Mesodermal cell (in vitro differentiated cells): ENCODE data around the gene AFAP1.

Source experiments
- H3K27ac ChIP-seq: 2 replicates; pipeline ENCODE4 v1.7.0; 2013; ENCODE audit warnings: mild to moderate bottlenecking, low read depth, low read length, moderate library complexity; ENCODE audit not compliant: severe bottlenecking
- H3K36me3 ChIP-seq: 2 replicates; pipeline ENCODE4 v1.7.1; 2013; ENCODE audit warnings: mild to moderate bottlenecking, low read length, moderate library complexity; ENCODE audit not compliant: control insufficient read depth, insufficient read depth
- H3K4me1 ChIP-seq: one replicate; pipeline ENCODE4 v1.7.1; 2013; ENCODE audit warnings: mild to moderate bottlenecking, low read length; ENCODE audit not compliant: insufficient read depth, control insufficient read depth, poor library complexity, severe bottlenecking
- H3K4me3 ChIP-seq: 2 replicates; pipeline ENCODE4 v1.7.0; 2013; ENCODE audit warnings: low read length, control low read depth, mild to moderate bottlenecking; ENCODE audit not compliant: insufficient read depth, poor library complexity, severe bottlenecking; ENCODE audit errors: extremely low read depth
- H3K9me3 ChIP-seq: 2 replicates; pipeline ENCODE4 v1.7.1; 2013; ENCODE audit warnings: mild to moderate bottlenecking, low read length, moderate library complexity; ENCODE audit not compliant: control insufficient read depth
- WGBS, 2 experiments: methylation state at CpG; one replicate each; pipeline ENCODE4 v1.1.5; 2013; ENCODE audit warnings: missing lambda C conversion rate in 2 of 2; ENCODE audit not compliant: insufficient coverage in 2 of 2; 5-methylcytosine and 5-hydroxymethylcytosine counted together

AFAP1 gene

DNA sequence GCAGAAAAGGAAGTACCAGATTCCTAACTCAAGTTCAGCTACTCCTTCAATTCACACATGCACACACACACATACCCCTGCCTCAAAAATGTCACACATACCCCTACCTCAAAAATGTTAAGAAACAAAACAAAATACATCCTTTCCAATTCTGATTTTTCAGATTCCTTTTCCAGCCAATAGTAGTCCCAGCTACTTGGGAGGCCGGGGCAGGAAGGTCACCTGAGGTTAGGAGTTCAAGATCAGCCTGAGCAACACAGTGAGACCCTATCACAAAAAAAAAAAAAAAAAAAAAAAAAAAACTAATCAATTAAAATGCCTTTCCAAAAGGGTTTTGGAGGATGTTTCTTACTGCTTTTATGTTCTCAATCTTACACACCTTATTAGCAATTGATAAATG is 138.0 kb downstream of the AFAP1 start:
- Histone ChIP-seq H3K4me1 (peaks cover 25% of the 10 kb centered on the region), H3K4me3 (no peak overlapping the region), H3K36me3 (peaks cover 59% of the 10 kb centered on the region), H3K9me3 (no peaks in the 10 kb centered on the region), H3K27ac (no peak overlapping the region)
- 67% methylated on average over 1 of the region's 1 CpG; no CpG with 5 or more reads in 1 of the 2 experiments for WGBS, 2 experiments

DNA sequence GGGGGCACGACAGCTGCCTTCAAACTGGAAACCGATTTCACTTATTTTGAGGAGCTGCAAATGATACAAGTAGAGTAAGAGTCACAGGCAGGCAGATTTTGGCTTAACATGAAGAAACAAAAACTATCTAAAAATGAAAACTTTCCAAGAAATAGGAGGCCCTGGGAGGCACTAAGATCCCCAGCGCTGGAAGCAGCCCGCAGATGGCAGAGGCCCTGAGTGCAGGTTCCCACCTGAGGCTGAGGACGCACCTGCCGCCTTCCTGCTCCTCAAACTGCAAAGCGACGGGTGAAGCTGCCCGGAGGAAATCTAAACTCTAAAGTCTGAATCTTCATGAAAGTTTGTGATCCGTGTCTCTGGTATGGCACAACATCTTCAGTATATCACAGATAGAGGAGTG is 138.7 kb downstream of the AFAP1 start:
- H3K4me3 ChIP-seq: no peak overlapping the region
- H3K36me3 ChIP-seq: peaks cover 61% of the 10 kb centered on the region
- peaks cover 19% of the 10 kb centered on the region for H3K4me1 ChIP-seq
- no peaks in the 10 kb centered on the region for H3K9me3 ChIP-seq
- WGBS, 2 experiments: 94 to 95% methylated on average over 8 of the region's 10 CpGs
- H3K27ac ChIP-seq: no peak overlapping the region

DNA sequence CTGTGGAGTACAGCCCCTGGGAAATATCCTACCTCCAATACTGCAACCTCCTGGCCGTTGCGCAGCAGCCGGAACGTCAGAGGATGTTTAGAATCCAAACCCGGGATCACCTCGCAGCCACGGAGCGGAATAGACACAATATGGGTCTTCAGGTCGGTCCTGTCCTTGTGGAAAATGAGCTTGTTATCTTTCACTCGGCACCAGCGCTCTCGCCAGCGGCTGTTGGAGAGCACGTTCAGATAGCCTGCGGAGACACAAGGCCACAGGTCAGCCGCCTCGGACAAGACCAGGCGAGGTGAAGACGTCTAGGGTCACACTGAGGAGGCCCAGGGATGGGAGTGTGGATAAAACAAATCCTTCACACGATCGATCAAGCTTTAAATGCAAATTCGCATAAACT is 139.3 kb downstream of the AFAP1 start:
- H3K4me3 ChIP-seq: no peak overlapping the region
- 94 to 97% methylated on average over 22 of the region's 22 CpGs for WGBS, 2 experiments
- H3K4me1 ChIP-seq: peaks cover 13% of the 10 kb centered on the region
- H3K27ac ChIP-seq: no peak overlapping the region
- H3K9me3 ChIP-seq: no peaks in the 10 kb centered on the region
- H3K36me3 ChIP-seq: peaks cover 64% of the 10 kb centered on the region

DNA sequence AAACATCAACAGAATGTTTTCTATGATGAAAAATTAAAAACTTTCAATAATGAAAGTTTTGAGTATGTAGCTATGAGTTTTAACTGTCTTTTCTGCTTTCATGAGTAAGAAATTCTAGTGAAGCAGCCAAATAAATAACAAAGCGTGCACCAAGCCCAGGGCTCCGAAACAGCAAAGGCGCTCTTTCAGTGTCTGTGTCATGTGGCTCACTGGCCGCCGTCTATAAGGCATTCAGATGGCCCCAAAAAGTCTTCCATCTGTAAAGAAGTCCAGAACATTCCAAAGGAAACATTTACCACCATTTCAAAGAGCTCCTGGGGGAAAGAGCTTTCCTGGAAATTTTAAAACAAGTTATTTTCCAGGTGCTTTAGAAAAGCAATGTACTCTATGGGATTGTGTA is 139.9 kb downstream of the AFAP1 start:
- peaks cover 6% of the 10 kb centered on the region for H3K4me1 ChIP-seq
- no peak overlapping the region for H3K4me3 ChIP-seq
- H3K36me3 ChIP-seq: peaks cover 63% of the 10 kb centered on the region
- H3K27ac ChIP-seq: no peak overlapping the region
- no peaks in the 10 kb centered on the region for H3K9me3 ChIP-seq
- WGBS, 2 experiments: 95 to 100% methylated on average over 3 to 5 of the region's 5 CpGs

DNA sequence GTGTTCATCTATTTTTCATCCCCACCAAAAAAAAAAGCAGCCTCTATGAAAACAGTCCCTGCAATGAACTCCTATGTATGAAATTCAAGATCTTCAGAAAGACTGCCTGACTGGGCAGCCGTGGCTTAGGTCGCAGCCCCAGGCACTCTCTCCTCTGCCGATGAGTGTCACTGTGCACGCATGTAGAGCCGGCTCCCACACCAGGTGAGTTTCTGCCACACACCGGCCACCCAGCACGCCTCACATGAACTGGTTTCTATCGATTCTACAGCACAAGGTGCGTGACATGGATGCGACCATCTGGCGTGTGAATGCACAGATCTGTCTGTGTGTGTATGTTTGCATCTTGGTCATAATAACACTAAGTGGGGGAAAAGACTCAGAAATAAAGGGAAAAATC is 140.4 kb downstream of the AFAP1 start:
- 97 to 99% methylated on average over 8 to 11 of the region's 11 CpGs for WGBS, 2 experiments
- Histone ChIP-seq H3K9me3 (no peaks in the 10 kb centered on the region), H3K4me1 (peaks cover 2% of the 10 kb centered on the region)

DNA sequence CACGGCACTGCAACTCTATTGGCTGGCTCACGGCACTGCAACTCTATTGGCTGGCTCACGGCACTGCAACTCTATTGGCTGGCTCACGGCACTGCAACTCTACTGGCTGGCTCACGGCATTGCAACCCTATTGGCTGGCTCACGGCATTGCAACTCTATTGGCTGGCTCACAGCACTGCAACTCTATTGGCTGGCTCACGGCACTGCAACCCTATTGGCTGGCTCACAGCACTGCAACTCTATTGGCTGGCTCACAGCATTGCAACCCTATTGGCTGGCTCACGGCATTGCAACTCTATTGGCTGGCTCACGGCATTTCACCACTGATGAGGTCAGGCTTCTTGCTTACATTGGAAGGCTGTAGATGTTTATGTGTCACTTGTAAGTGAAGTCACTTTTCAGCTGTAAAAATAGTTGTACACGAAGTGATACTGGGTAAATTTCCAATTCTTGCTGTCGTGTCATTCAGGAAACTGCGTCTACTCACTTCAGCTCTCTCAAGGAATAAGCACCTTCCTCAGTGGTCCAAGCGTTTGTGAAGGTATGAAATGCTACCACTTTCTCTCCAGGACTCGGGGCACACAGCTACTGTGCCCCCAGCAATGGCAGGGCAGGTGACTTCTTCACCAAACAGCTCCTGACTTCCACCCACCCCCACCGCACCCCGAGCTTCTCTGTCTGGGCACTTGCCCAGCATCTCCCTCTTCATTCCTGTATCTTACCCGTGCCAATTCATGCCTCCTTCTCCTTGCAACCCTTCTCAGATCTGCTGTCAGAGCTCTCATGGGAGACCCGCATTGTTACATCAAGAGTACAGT is 141.3 kb downstream of the AFAP1 start:
- no peaks in the 10 kb centered on the region for H3K4me1 ChIP-seq
- no peak overlapping the region for H3K4me3 ChIP-seq
- H3K36me3 ChIP-seq: peaks cover 64% of the 10 kb centered on the region
- 85 to 90% methylated on average over 16 to 17 of the region's 18 CpGs for WGBS, 2 experiments
- no peak overlapping the region for H3K27ac ChIP-seq
- no peaks in the 10 kb centered on the region for H3K9me3 ChIP-seq

More for the DNA sequence above, 140.4 kb downstream of the AFAP1 start:
- Histone ChIP-seq H3K4me3 (no peak overlapping the region), H3K36me3 (peaks cover 62% of the 10 kb centered on the region), H3K27ac (no peak overlapping the region)

DNA sequence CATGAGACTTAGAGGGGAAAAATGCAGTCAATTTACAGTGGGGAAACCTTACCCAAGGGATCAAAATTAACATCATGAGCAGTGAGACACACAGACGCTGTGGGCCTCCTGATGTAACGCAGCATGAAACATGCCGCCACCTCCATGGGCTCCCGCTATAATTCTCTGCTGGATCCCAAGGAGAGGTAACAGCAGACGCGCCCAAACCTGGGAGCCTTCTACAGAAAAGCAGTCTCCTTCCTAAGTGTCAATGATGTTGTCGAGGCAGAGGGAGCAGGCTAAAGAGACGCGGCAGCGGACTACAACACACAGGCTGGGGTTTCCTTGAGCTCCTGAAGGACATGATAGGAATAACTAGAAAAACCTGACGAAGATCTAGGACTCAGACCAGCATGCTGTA is 142.3 kb downstream of the AFAP1 start:
- Histone ChIP-seq H3K4me1 (no peaks in the 10 kb centered on the region), H3K27ac (no peak overlapping the region), H3K9me3 (no peaks in the 10 kb centered on the region), H3K4me3 (no peak overlapping the region), H3K36me3 (peaks cover 72% of the 10 kb centered on the region)
- WGBS, 2 experiments: 99 to 100% methylated on average over 10 to 11 of the region's 11 CpGs

DNA sequence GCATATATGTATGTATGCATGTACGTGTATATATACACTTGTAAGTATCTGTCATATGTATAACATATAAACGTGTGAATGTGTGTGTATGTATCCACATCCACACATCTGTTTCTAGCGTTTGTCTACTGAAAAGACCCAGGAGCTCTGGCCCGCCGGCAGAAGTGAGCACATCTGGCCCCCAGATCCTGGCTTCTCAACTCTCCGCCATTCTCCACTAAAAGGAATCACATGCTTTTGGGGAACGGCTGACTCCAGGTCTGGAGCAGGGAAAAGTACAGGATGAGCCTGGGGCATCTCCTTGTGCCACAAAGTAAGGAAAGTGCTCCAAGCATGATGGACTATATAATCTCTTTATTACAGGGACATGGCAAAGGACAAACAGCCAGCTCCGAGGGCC is 143.7 kb downstream of the AFAP1 start:
- no peaks in the 10 kb centered on the region for H3K9me3 ChIP-seq
- no peak overlapping the region for H3K4me3 ChIP-seq
- H3K27ac ChIP-seq: no peak overlapping the region
- H3K4me1 ChIP-seq: no peaks in the 10 kb centered on the region
- H3K36me3 ChIP-seq: peaks cover 79% of the 10 kb centered on the region
- 100% methylated on average over 2 to 5 of the region's 8 CpGs for WGBS, 2 experiments

DNA sequence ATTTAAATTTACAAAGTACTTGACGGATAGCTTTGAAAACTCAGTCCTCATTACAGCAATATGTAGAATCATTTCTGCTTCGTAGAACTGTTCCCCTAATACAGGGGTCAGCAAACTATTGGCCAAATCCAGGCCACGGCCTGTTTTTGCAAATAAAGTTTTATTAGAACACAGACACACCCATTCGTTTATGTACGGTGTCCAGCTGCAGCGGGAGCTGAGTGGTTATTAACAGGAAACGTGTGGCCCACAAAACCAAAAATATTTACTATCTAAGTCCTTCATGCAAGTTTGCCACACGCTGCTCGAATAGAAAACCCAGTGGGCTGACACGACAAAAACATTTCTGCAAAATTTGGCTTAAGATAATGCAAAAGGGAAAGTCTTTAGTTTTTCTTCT is 146.5 kb downstream of the AFAP1 start:
- Histone ChIP-seq H3K36me3 (peaks cover 66% of the 10 kb centered on the region), H3K27ac (no peak overlapping the region), H3K4me1 (no peaks in the 10 kb centered on the region), H3K4me3 (no peak overlapping the region), H3K9me3 (no peaks in the 10 kb centered on the region)
- 96 to 100% methylated on average over 6 to 9 of the region's 10 CpGs for WGBS, 2 experiments

DNA sequence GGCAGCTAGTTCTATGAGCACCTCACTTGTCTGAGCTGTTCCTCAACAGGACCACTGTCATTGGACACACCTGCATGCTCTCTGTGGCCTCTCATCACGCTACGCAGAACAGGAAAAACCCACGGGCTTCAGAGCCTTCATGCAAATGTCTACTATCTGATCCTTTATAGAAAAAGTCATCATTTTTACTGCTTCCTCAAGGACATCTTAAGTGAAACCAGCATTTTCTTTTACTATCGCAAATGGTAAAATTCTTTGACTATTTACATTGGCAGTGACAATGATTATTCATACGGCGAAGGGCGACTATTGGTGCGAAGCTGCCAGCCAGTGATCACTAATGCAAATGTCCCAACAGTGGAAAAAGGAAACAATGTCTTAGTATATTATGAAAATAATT is 147.0 kb downstream of the AFAP1 start:
- 98 to 100% methylated on average over 3 to 8 of the region's 8 CpGs for WGBS, 2 experiments
- no peak overlapping the region for H3K27ac ChIP-seq
- H3K4me1 ChIP-seq: no peaks in the 10 kb centered on the region
- H3K36me3 ChIP-seq: peaks cover 64% of the 10 kb centered on the region
- no peaks in the 10 kb centered on the region for H3K9me3 ChIP-seq
- no peak overlapping the region for H3K4me3 ChIP-seq

DNA sequence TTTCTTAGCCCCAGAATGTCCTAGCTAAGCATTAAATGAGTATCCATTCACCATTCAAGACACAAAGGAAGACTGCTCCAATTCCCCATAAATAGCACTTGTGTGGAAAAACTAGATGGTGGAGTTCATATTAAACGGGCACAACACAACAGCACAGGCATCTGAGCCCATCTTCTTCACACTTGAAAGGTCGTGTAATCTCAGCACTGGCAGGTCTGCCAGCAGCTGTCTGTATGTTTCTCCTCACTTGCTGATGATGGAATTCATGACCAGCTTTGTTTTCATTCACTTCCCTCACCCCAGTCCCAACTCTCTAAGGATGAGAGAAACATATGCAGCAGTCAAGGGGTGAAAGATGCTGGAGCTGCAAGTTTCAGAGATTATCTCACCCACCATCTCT is 148.7 kb downstream of the AFAP1 start:
- Histone ChIP-seq H3K36me3 (peaks cover 64% of the 10 kb centered on the region), H3K4me3 (no peak overlapping the region), H3K9me3 (no peaks in the 10 kb centered on the region), H3K27ac (no peak overlapping the region), H3K4me1 (no peaks in the 10 kb centered on the region)
- WGBS, 2 experiments: 100% methylated on average over 2 of the region's 2 CpGs
